ENCODE measurements around the gene CTRB1. TPM values are rescaled to one million over a fixed set of nuclear protein-coding genes. Genes with fewer than 3 reads are reported as not detected.

CTRB1 gene
- polyA plus RNA-seq, 2 of the 4 experiments (the other 2 are of a cell fraction), result not detected

GRCh38 chr16:75195811-75196790 is 22.7 kb upstream of the CTRB1 start:
- DNase-seq (ENCODE audit: low read depth in 1 of 2, low spot score in 1 of 2), result no peak
- FAIRE-seq, result no peak
- WGBS (ENCODE audit: missing lambda C conversion rate), result 76% methylated on average over 24 of the region's 24 CpGs
- POLR2A ChIA-PET, result no interaction called here
- Histone ChIP-seq H3K9me3 (peaks cover 11% of the 10 kb centered on the region; the same call in 2 of the 3 replicates), H3K4me1 (no peaks in the 10 kb centered on the region), H3K27ac (no peak overlapping the region), H3K4me2 (no peak overlapping the region), H3K4me3 (no peak overlapping the region)
- TF ChIP-seq HES2 (IDR thresholded peaks at IDR 0.05) (no peak), POLR2AphosphoS2 (conservative IDR thresholded peaks at IDR 0.05; ENCODE audit: low read length) (no peak), REST (IDR thresholded peaks at IDR 0.05) (no peak), ZC3H11A (IDR thresholded peaks at IDR 0.05) (no peak), BCL3 (IDR thresholded peaks at IDR 0.05) (no peak)
- CTCF ChIA-PET, result interaction anchor here (0.6 to 10.4 kb wide), 11 partner anchors 13 to 568 kb away, joined by 3 to 158 read pairs (median 4); partner anchors contain the start of genes CTRB2 and ZNRF1
- ATAC-seq, result no peak

- Histone ChIP-seq H3K27ac (no peak overlapping the region), H3K4me2 (no peak overlapping the region), H3K4me3 (no peak overlapping the region), H3K4me1 (no peaks in the 10 kb centered on the region), H3K9me3 (peaks cover 11% of the 10 kb centered on the region; the same call in 1 of the 3 replicates)
- ChIA-PET POLR2A (no interaction called here), CTCF (interaction anchor here (1.0 to 10.4 kb wide), 11 partner anchors 12 to 567 kb away, joined by 3 to 158 read pairs (median 5); partner anchors contain the start of genes CTRB2 and ZNRF1)
- TF ChIP-seq ZFP36 (IDR thresholded peaks at IDR 0.05; ENCODE audit: borderline replicate concordance, partially characterized antibody) (no peak), GATA3 (IDR thresholded peaks at IDR 0.05; ENCODE audit: borderline replicate concordance) (no peak), HES2 (IDR thresholded peaks at IDR 0.05) (no peak), E2F6 (IDR thresholded peaks at IDR 0.05; ENCODE audit: borderline replicate concordance, low read depth) (no peak), MAX (IDR thresholded peaks at IDR 0.05) (no peak), RFX5 (IDR thresholded peaks at IDR 0.05) (no peak), ATOH8 (CRISPR knock-in tag; IDR thresholded peaks at IDR 0.05; ENCODE audit: low read depth) (no peak), BHLHE40 (IDR thresholded peaks at IDR 0.05; ENCODE audit: low read depth, low read length) (no peak), HOXB13 (CRISPR knock-in tag; IDR thresholded peaks at IDR 0.05; ENCODE audit: low read depth) (no peak), HMGXB4 (CRISPR knock-in tag; IDR thresholded peaks at IDR 0.05; ENCODE audit: borderline replicate concordance) (no peak), JUN (IDR thresholded peaks at IDR 0.05) (no peak), KDM5A (IDR thresholded peaks at IDR 0.05) (no peak), TFCP2L1 (CRISPR knock-in tag; IDR thresholded peaks at IDR 0.05) (no peak), HEYL (CRISPR knock-in tag; IDR thresholded peaks at IDR 0.05) (no peak)
- ATAC-seq, result no peak
- 82% methylated on average over 9 of the region's 9 CpGs for WGBS (ENCODE audit: missing lambda C conversion rate)
- no peak for FAIRE-seq
- no peak for DNase-seq (ENCODE audit: low read depth in 1 of 2, low spot score in 1 of 2)
Observed at GRCh38 chr16:75196836-75197235, 22.0 kb upstream of the CTRB1 start.

Measured in A549 (cell line).